ENCODE results near the gene G6PD.

DNA sequence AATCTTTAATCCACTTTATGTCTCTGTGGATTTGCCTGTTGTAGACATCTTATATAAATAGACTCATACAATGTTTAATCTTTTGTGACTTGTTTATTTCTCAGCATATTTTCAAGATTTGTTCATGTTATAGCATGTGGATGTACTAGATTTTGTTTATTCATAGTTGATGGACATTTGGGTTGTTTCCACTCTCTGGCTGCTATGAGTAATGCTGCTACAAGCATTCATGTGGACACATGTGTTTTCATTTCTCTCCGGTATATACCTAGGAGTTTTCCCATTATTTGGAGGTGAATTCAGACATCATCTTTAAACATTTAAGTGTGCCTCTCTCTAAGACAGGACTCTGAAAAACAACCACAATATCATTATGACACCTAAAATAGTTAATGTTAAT is 3.1 kb upstream of the G6PD start:
- TF ChIP-seq, protein P1, sequence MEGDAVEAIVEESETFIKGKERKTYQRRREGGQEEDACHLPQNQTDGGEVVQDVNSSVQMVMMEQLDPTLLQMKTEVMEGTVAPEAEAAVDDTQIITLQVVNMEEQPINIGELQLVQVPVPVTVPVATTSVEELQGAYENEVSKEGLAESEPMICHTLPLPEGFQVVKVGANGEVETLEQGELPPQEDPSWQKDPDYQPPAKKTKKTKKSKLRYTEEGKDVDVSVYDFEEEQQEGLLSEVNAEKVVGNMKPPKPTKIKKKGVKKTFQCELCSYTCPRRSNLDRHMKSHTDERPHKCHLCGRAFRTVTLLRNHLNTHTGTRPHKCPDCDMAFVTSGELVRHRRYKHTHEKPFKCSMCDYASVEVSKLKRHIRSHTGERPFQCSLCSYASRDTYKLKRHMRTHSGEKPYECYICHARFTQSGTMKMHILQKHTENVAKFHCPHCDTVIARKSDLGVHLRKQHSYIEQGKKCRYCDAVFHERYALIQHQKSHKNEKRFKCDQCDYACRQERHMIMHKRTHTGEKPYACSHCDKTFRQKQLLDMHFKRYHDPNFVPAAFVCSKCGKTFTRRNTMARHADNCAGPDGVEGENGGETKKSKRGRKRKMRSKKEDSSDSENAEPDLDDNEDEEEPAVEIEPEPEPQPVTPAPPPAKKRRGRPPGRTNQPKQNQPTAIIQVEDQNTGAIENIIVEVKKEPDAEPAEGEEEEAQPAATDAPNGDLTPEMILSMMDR (IDR thresholded peaks at IDR 0.05) = no peak
- no peak for TF ChIP-seq POLR2A (IDR thresholded peaks at IDR 0.05)

All from esophagus squamous epithelium (tissue), 4 donors.